ENCODE data around the gene TCERG1L.

DNA sequence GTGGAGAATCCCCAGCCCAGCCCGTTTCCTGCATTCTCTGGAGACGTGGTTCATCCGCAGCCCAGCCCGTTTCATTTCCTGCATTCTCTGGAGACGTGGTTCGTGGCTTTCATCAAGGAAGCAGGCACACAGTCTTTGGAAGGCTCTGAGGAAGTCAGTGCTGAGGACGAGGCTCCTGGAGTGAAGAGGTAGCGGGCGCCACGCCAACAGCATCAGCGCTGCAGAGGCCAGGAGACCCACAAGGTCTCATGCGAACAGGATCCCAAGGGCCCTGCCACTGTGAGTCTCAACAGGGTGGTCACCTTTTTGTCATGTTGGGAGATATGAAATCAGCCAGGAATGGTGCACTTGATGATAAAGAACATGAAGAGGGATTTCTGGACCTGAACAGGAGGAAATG is 12.4 kb upstream of the TCERG1L start:
- TF ChIP-seq, protein P1, sequence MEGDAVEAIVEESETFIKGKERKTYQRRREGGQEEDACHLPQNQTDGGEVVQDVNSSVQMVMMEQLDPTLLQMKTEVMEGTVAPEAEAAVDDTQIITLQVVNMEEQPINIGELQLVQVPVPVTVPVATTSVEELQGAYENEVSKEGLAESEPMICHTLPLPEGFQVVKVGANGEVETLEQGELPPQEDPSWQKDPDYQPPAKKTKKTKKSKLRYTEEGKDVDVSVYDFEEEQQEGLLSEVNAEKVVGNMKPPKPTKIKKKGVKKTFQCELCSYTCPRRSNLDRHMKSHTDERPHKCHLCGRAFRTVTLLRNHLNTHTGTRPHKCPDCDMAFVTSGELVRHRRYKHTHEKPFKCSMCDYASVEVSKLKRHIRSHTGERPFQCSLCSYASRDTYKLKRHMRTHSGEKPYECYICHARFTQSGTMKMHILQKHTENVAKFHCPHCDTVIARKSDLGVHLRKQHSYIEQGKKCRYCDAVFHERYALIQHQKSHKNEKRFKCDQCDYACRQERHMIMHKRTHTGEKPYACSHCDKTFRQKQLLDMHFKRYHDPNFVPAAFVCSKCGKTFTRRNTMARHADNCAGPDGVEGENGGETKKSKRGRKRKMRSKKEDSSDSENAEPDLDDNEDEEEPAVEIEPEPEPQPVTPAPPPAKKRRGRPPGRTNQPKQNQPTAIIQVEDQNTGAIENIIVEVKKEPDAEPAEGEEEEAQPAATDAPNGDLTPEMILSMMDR (IDR thresholded peaks at IDR 0.05) = no peak
- TF ChIP-seq POLR2A (IDR thresholded peaks at IDR 0.05) = no peak

All from Peyer's patch (tissue), 4 donors.